Measurements from ENCODE around the gene CYB561. TPM values are rescaled to one million over a fixed set of nuclear protein-coding genes. Genes with fewer than 3 reads are reported as not detected.

CYB561 gene
- total RNA-seq, 6 experiments from 2014 or later, result 7.4 to 21.9 (median 11.4) TPM

- Histone ChIP-seq H3K27ac (no peak overlapping the region), H3K36me3 (no peaks in the 10 kb centered on the region), H3K4me1 (no peaks in the 10 kb centered on the region), H3K4me3 (no peak overlapping the region), H3K27me3 (no peaks in the 10 kb centered on the region), H3K9me3 (no peaks in the 10 kb centered on the region)
- ATAC-seq, result peak in 1 of 4 donors; percentile 18
- intact Hi-C loops (cut with DNase I), result no loop called here
- WGBS (ENCODE audit: insufficient coverage, low coverage, low lambda C conversion rate, missing lambda C conversion rate), result 31% methylated on average over 3 of the region's 7 CpGs
- TF ChIP-seq CTCF (IDR thresholded peaks at IDR 0.05), result no peak
- TF ChIP-seq POLR2A (IDR thresholded peaks at IDR 0.05), result no peak
- no peak for DNase-seq
These were observed 7.0 kb upstream of the CYB561 start for GRCh38 chr17:63452962-63453551.

- ATAC-seq, result peak in 1 of 4 donors; percentile 12
- TF ChIP-seq CTCF (IDR thresholded peaks at IDR 0.05) (no peak), POLR2A (IDR thresholded peaks at IDR 0.05) (no peak)
These were observed 6.2 kb upstream of the CYB561 start for GRCh38 chr17:63452046-63452961.

GRCh38 chr17:63451150-63451549, 5.0 kb upstream of the CYB561 start:
- H3K4me1 ChIP-seq, result peaks cover 0 to 3% (median 0%) of the 10 kb centered on the region in 4 donors
- ATAC-seq (no peak), DNase-seq (no peak)
- intact Hi-C loops (cut with DNase I), result no loop called here
- WGBS (ENCODE audit: insufficient coverage, low coverage, low lambda C conversion rate, missing lambda C conversion rate), result 83% methylated on average over 6 of the region's 11 CpGs
- H3K36me3 ChIP-seq, result no peaks in the 10 kb centered on the region
- H3K9me3 ChIP-seq, result no peaks in the 10 kb centered on the region
- no peak overlapping the region for H3K27ac ChIP-seq
- no peaks in the 10 kb centered on the region for H3K27me3 ChIP-seq
- TF ChIP-seq CTCF (IDR thresholded peaks at IDR 0.05) (no peak), POLR2A (IDR thresholded peaks at IDR 0.05) (no peak)
- no peak overlapping the region for H3K4me3 ChIP-seq

More at GRCh38 chr17:63452046-63452961, 6.2 kb upstream of the CYB561 start:
- no peak for DNase-seq
- 59% methylated on average over 7 of the region's 15 CpGs for WGBS (ENCODE audit: insufficient coverage, low coverage, low lambda C conversion rate, missing lambda C conversion rate)
- Histone ChIP-seq H3K36me3 (no peaks in the 10 kb centered on the region), H3K4me3 (no peak overlapping the region), H3K27me3 (no peaks in the 10 kb centered on the region), H3K4me1 (peaks cover 0 to 3% (median 0%) of the 10 kb centered on the region in 4 donors), H3K27ac (no peak overlapping the region), H3K9me3 (no peaks in the 10 kb centered on the region)
- intact Hi-C loops (cut with DNase I), result no loop called here

GRCh38 chr17:63450551-63450950, 4.4 kb upstream of the CYB561 start:
- no peaks in the 10 kb centered on the region for H3K9me3 ChIP-seq
- no peaks in the 10 kb centered on the region for H3K27me3 ChIP-seq
- 30% methylated on average over 7 of the region's 11 CpGs for WGBS (ENCODE audit: insufficient coverage, low coverage, low lambda C conversion rate, missing lambda C conversion rate)
- H3K4me3 ChIP-seq, result no peak overlapping the region
- H3K4me1 ChIP-seq, result peaks cover 0 to 3% (median 0%) of the 10 kb centered on the region in 4 donors
- H3K36me3 ChIP-seq, result no peaks in the 10 kb centered on the region
- DNase-seq (no peak), ATAC-seq (peak in 1 of 4 donors; percentile 6)
- TF ChIP-seq CTCF (IDR thresholded peaks at IDR 0.05), result no peak
- no peak for TF ChIP-seq POLR2A (IDR thresholded peaks at IDR 0.05)
- intact Hi-C loops (cut with DNase I), result no loop called here
- no peak overlapping the region for H3K27ac ChIP-seq

Measured in right lobe of liver (tissue), 6 donors.